ENCODE data around the gene AUTS2. TPM values are rescaled to one million over a fixed set of nuclear protein-coding genes. Genes with fewer than 3 reads are reported as not detected.

Gene AUTS2
- polyA plus RNA-seq, 1 donor from 2014 or later: 97.3 TPM

- no peak overlapping the region for H3K27ac ChIP-seq (ENCODE audit: low read length)
- no peaks in the 10 kb centered on the region for H3K9me2 ChIP-seq (ENCODE audit: insufficient read depth, low read length)
- H3K36me3 ChIP-seq (ENCODE audit: insufficient read depth, low read length): no peaks in the 10 kb centered on the region
- TF ChIP-seq POLR2AphosphoS5 (IDR thresholded peaks at IDR 0.05): no peak
- no peak for TF ChIP-seq RAD21 (conservative IDR thresholded peaks at IDR 0.05)
- TF ChIP-seq, protein P1, sequence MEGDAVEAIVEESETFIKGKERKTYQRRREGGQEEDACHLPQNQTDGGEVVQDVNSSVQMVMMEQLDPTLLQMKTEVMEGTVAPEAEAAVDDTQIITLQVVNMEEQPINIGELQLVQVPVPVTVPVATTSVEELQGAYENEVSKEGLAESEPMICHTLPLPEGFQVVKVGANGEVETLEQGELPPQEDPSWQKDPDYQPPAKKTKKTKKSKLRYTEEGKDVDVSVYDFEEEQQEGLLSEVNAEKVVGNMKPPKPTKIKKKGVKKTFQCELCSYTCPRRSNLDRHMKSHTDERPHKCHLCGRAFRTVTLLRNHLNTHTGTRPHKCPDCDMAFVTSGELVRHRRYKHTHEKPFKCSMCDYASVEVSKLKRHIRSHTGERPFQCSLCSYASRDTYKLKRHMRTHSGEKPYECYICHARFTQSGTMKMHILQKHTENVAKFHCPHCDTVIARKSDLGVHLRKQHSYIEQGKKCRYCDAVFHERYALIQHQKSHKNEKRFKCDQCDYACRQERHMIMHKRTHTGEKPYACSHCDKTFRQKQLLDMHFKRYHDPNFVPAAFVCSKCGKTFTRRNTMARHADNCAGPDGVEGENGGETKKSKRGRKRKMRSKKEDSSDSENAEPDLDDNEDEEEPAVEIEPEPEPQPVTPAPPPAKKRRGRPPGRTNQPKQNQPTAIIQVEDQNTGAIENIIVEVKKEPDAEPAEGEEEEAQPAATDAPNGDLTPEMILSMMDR (IDR thresholded peaks at IDR 0.05; ENCODE audit: poor library complexity, severe bottlenecking): no peak
- no peak for TF ChIP-seq EP300 (conservative IDR thresholded peaks at IDR 0.05; ENCODE audit: poor library complexity, severe bottlenecking)
- no peak for TF ChIP-seq MXI1 (conservative IDR thresholded peaks at IDR 0.05; ENCODE audit: poor library complexity, severe bottlenecking)
- TF ChIP-seq, protein P2, sequence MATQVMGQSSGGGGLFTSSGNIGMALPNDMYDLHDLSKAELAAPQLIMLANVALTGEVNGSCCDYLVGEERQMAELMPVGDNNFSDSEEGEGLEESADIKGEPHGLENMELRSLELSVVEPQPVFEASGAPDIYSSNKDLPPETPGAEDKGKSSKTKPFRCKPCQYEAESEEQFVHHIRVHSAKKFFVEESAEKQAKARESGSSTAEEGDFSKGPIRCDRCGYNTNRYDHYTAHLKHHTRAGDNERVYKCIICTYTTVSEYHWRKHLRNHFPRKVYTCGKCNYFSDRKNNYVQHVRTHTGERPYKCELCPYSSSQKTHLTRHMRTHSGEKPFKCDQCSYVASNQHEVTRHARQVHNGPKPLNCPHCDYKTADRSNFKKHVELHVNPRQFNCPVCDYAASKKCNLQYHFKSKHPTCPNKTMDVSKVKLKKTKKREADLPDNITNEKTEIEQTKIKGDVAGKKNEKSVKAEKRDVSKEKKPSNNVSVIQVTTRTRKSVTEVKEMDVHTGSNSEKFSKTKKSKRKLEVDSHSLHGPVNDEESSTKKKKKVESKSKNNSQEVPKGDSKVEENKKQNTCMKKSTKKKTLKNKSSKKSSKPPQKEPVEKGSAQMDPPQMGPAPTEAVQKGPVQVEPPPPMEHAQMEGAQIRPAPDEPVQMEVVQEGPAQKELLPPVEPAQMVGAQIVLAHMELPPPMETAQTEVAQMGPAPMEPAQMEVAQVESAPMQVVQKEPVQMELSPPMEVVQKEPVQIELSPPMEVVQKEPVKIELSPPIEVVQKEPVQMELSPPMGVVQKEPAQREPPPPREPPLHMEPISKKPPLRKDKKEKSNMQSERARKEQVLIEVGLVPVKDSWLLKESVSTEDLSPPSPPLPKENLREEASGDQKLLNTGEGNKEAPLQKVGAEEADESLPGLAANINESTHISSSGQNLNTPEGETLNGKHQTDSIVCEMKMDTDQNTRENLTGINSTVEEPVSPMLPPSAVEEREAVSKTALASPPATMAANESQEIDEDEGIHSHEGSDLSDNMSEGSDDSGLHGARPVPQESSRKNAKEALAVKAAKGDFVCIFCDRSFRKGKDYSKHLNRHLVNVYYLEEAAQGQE (IDR thresholded peaks at IDR 0.05; ENCODE audit: borderline replicate concordance): no peak
- TF ChIP-seq EZH2 (IDR thresholded peaks at IDR 0.05; ENCODE audit: borderline replicate concordance, insufficient read depth, low read length, poor library complexity, severe bottlenecking): no peak
- no peak for TF ChIP-seq TAF1 (IDR thresholded peaks at IDR 0.05; ENCODE audit: low read depth)
- TF ChIP-seq SMC3 (conservative IDR thresholded peaks at IDR 0.05; ENCODE audit: poor library complexity): no peak
- H3K9ac ChIP-seq (ENCODE audit: low read length): no peak overlapping the region
- H3K4me3 ChIP-seq (ENCODE audit: low read length): no peak overlapping the region
- H3K4me2 ChIP-seq (ENCODE audit: low read length): no peak overlapping the region
- H4K20me1 ChIP-seq (ENCODE audit: insufficient read depth): no peaks in the 10 kb centered on the region
- no peaks in the 10 kb centered on the region for H3F3A ChIP-seq (ENCODE audit: insufficient read depth, low read length, poor library complexity, severe bottlenecking)
- H3K27me3 ChIP-seq (ENCODE audit: insufficient read depth, low read depth, low read length): no peaks in the 10 kb centered on the region
- H2AFZ ChIP-seq (ENCODE audit: low read depth, low read length): no peak overlapping the region
- no peaks in the 10 kb centered on the region for H3K79me2 ChIP-seq (replicated peaks; ENCODE audit: insufficient read depth, low read length)
- H3K9me3 ChIP-seq (ENCODE audit: low read length): no peaks in the 10 kb centered on the region
Measured at GRCh38 chr7:70210200-70210935, 612.1 kb downstream of the AUTS2 start.

DNA sequence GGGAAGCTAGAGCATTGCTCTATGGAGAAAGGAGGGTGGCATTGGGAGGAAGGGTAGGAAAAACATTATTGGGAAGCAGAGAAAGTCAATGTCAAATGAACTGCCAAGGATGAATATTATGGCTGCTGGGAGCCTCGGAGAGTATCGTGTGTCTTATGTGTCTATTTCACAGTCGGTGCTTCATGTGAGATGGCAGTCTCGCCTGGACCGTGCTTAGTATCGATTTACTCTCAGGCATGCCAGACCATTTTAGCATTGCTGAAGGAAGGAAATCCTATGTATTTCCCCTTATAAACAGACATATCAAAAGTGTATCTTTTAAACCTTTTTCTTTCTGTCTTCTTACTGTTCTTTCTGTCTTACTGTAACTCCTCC, 612.6 kb downstream of the AUTS2 start:
- no peak overlapping the region for H3K9ac ChIP-seq (ENCODE audit: low read length)
- H3K4me3 ChIP-seq (ENCODE audit: low read length): no peak overlapping the region
- no peak overlapping the region for H3K27ac ChIP-seq (ENCODE audit: low read length)
- H2AFZ ChIP-seq (ENCODE audit: low read depth, low read length): no peak overlapping the region
- H3K9me3 ChIP-seq (ENCODE audit: low read length): no peaks in the 10 kb centered on the region
- H3K36me3 ChIP-seq (ENCODE audit: insufficient read depth, low read length): no peaks in the 10 kb centered on the region
- no peak for TF ChIP-seq MXI1 (conservative IDR thresholded peaks at IDR 0.05; ENCODE audit: poor library complexity, severe bottlenecking)
- no peaks in the 10 kb centered on the region for H3K79me2 ChIP-seq (replicated peaks; ENCODE audit: insufficient read depth, low read length)
- H3K4me2 ChIP-seq (ENCODE audit: low read length): no peak overlapping the region
- H4K20me1 ChIP-seq (ENCODE audit: insufficient read depth): no peaks in the 10 kb centered on the region
- no peaks in the 10 kb centered on the region for H3K27me3 ChIP-seq (ENCODE audit: insufficient read depth, low read depth, low read length)
- no peaks in the 10 kb centered on the region for H3K9me2 ChIP-seq (ENCODE audit: insufficient read depth, low read length)
- H3F3A ChIP-seq (ENCODE audit: insufficient read depth, low read length, poor library complexity, severe bottlenecking): no peaks in the 10 kb centered on the region
